Endothelial cell of umbilical vein (primary cell): Measurements from ENCODE around the gene MEIS3. TPM values are rescaled to one million over a fixed set of nuclear protein-coding genes. Genes with fewer than 3 reads are reported as not detected.

Experiments used
- BruUV-seq: library from RNA; stranded (reverse); fragments of 400-500 nt; replicated peaks from 2 replicates; lab custom pipeline; 2021; lab: Mats Ljungman, UMichigan
- CTCF ChIA-PET: fragments of 300-600, 350-600 bp; sonication (Branson Sonifier 250); formaldehyde crosslinking; loops from one replicate; lab custom pipeline; 2021; ENCODE audit warnings: antibody characterized with exemption, inconsistent platforms; lab: Charles Lee
- POLR2A ChIA-PET: fragments of 300-600, 350-600 bp; sonication (Branson Sonifier 250); formaldehyde crosslinking; loops from one replicate; lab custom pipeline; 2021; ENCODE audit warnings: antibody characterized with exemption, inconsistent platforms; lab: Charles Lee
- DNase-seq: peaks from one replicate; pipeline ENCODE4 v3.0.0-alpha.2; 2011; ENCODE audit warnings: low read depth, low spot score
- FAIRE-seq: peaks from 2 replicates; lab custom pipeline; 2011; peaks lifted over from hg19 to GRCh38; lab: Jason Lieb, UNC
- H2AFZ ChIP-seq: 2 replicates; pipeline ENCODE4 v1.6.0; 2012; ENCODE audit warnings: low read depth, low read length, control low read depth, inconsistent platforms
- H3K27ac ChIP-seq: 2 replicates; pipeline ENCODE4 v1.5.1; 2011; ENCODE audit warnings: low read depth, mild to moderate bottlenecking, control low read depth, low read length, moderate library complexity; ENCODE audit not compliant: insufficient read depth
- H3K27me3 ChIP-seq, 2 experiments: 2 replicates each; pipeline versions ENCODE4 v1.6.0 to v1.6.1; 2011; ENCODE audit warnings: low read length in 2 of 2, mixed read lengths in 1 of 2; ENCODE audit not compliant: control insufficient read depth in 2 of 2, insufficient read depth in 2 of 2
- H3K36me3 ChIP-seq, 2 experiments: 2 replicates in 1 of 2; 3 replicates in 1 of 2; pipeline ENCODE4 v1.5.1; 2011; ENCODE audit warnings: low read length in 2 of 2, mild to moderate bottlenecking in 1 of 2, moderate library complexity in 1 of 2; ENCODE audit not compliant: control insufficient read depth in 2 of 2, insufficient read depth in 2 of 2; ENCODE audit errors: extremely low read depth in 1 of 2
- H3K4me1 ChIP-seq: 3 replicates; pipeline ENCODE4 v1.5.1; 2011; ENCODE audit warnings: mild to moderate bottlenecking, low read length; ENCODE audit not compliant: control insufficient read depth, insufficient read depth; ENCODE audit errors: extremely low read depth
- H3K4me2 ChIP-seq: 2 replicates; pipeline ENCODE4 v1.6.1; 2011; ENCODE audit warnings: low read length, control low read depth, mixed read lengths; ENCODE audit not compliant: insufficient read depth
- H3K4me3 ChIP-seq, 3 experiments: fragments of 200-600 bp in 1 of 3; sonication (generic), shearing (Covaris generic) in 1 of 3; replicated peaks in 1 of 3; 2 replicates each; pipeline ENCODE4 v1.5.1; 2011 to 2016; ENCODE audit warnings: control low read depth in 3 of 3, low read length in 3 of 3, mild to moderate bottlenecking in 2 of 3, inconsistent platforms in 1 of 3, low read depth in 1 of 3, moderate library complexity in 1 of 3; ENCODE audit not compliant: insufficient read depth in 1 of 3
- H3K79me2 ChIP-seq: 2 replicates; pipeline ENCODE4 v1.6.0; 2012; ENCODE audit warnings: low read length, inconsistent platforms; ENCODE audit not compliant: control insufficient read depth, insufficient read depth
- H3K9ac ChIP-seq: replicated peaks from 2 replicates; pipeline ENCODE3; 2011; ENCODE audit warnings: low read length, control low read depth; ENCODE audit not compliant: insufficient read depth; ENCODE audit errors: extremely low read depth
- H3K9me1 ChIP-seq: replicated peaks from 3 replicates; pipeline ENCODE4 v1.6.0; 2011; ENCODE audit warnings: mild to moderate bottlenecking, low read length; ENCODE audit not compliant: control insufficient read depth, insufficient read depth; ENCODE audit errors: extremely low read depth
- H3K9me3 ChIP-seq: replicated peaks from 2 replicates; pipeline ENCODE4 v1.5.1; 2012; ENCODE audit warnings: low read length, inconsistent platforms; ENCODE audit not compliant: control insufficient read depth, insufficient read depth
- H4K20me1 ChIP-seq: replicated peaks from 2 replicates; pipeline ENCODE3; 2011; ENCODE audit warnings: mild to moderate bottlenecking, low read length; ENCODE audit not compliant: control insufficient read depth, insufficient read depth; ENCODE audit errors: extremely low read depth
- EZH2 ChIP-seq: IDR thresholded peaks from 2 replicates; pipeline ENCODE4 v1.6.1; 2012; ENCODE audit warnings: borderline replicate concordance, low read depth, mild to moderate bottlenecking, moderate library complexity, low read length, inconsistent platforms; ENCODE audit not compliant: severe bottlenecking
- FOS ChIP-seq: IDR thresholded peaks from 2 replicates; pipeline ENCODE4 v1.6.1; 2011; ENCODE audit warnings: mild to moderate bottlenecking, low read length, moderate library complexity, borderline replicate concordance; ENCODE audit not compliant: insufficient read depth
- MYC ChIP-seq: IDR thresholded peaks from one replicate; pipeline ENCODE4 v1.6.1; 2011; ENCODE audit warnings: mild to moderate bottlenecking, low read depth, low read length
- POLR2A ChIP-seq: IDR thresholded peaks from 2 replicates; pipeline ENCODE4 v1.6.1; 2012; ENCODE audit warnings: low read depth, mild to moderate bottlenecking, control low read depth, low read length
- dilution Hi-C: fragments of 300-500 bp; cut with MboI; formaldehyde crosslinking; loops from one replicate; pipeline ENCODE4 v1.15.0; 2019; ENCODE audit warnings: low sequenced_read_pairs; ENCODE audit not compliant: extremely low pct_ligation_motif_present
- intact Hi-C: fragments of 100-400 bp; cut with micrococcal nuclease; formaldehyde crosslinking; loops from one replicate; pipeline ENCODE4 v1.10.0; 2022
- polyA plus RNA-seq, 4 experiments: library from polyadenylated mRNA; depleted of rRNA in 3 of 4; stranded (reverse) in 3 of 4; unstranded in 1 of 4; fragments of >200 nt; gene quantifications; 2 replicates each; pipeline versions ENCODE4 v1.2.1 to v1.2.3, GENCODE V29; 2011 to 2012; ENCODE audit warnings: missing spikeins in 1 of 4
- total RNA-seq: library from RNA; stranded (reverse); gene quantifications from 2 replicates; pipeline ENCODE4 v1.2.3, GENCODE V29; 2021

MEIS3 gene
- total and polyA plus RNA-seq, 2 donors (not counting 3 experiments of a cell fraction or from before 2014, with no cell fraction given): 0.42 TPM; not detected in 1

- H4K20me1 ChIP-seq: no peaks in the 10 kb centered on the region
- no peak overlapping the region for H3K9ac ChIP-seq
- H3K9me3 ChIP-seq: no peaks in the 10 kb centered on the region
- intact Hi-C loops (no loop called here), dilution Hi-C loops (no loop called here)
- CTCF ChIA-PET: no interaction called here
- no peak overlapping the region for H2AFZ ChIP-seq
- peaks cover 62 to 67% of the 10 kb centered on the region in 2 experiments for H3K27me3 ChIP-seq
- BruUV-seq: no TSS peak
- no peaks in the 10 kb centered on the region for H3K79me2 ChIP-seq
- no peak overlapping the region for H3K27ac ChIP-seq
- POLR2A ChIA-PET: no interaction called here
- DNase-seq (no peak), FAIRE-seq (no peak)
- no peaks in the 10 kb centered on the region for H3K4me1 ChIP-seq
- no peak for TF ChIP-seq POLR2A
- peak; percentile 33 for TF ChIP-seq EZH2
- no peak for TF ChIP-seq FOS
- no peaks in the 10 kb centered on the region for H3K9me1 ChIP-seq
- no peak overlapping the region for H3K4me2 ChIP-seq
- H3K4me3 ChIP-seq: no peak overlapping the region
- no peaks in the 10 kb centered on the region for H3K36me3 ChIP-seq
These were observed 2.0 kb upstream of the MEIS3 start for GRCh38 chr19:47421244-47421786.

GRCh38 chr19:47419789-47420188 lies 462 bp upstream of the MEIS3 start:
- ChIA-PET CTCF (interaction anchor here (0.6 kb wide), 1 partner anchor 124 kb away, joined by 4 read pairs; no protein-coding TSS in a partner anchor), POLR2A (no interaction called here)
- Histone ChIP-seq H3K4me3 (no peak overlapping the region), H3K4me1 (no peaks in the 10 kb centered on the region), H3K36me3 (no peaks in the 10 kb centered on the region), H3K9ac (no peak overlapping the region), H3K79me2 (no peaks in the 10 kb centered on the region), H3K9me1 (no peaks in the 10 kb centered on the region), H3K9me3 (no peaks in the 10 kb centered on the region), H3K27me3 (peaks cover 66 to 69% of the 10 kb centered on the region in 2 experiments), H2AFZ (no peak overlapping the region), H3K27ac (no peak overlapping the region), H3K4me2 (no peak overlapping the region), H4K20me1 (no peaks in the 10 kb centered on the region)
- no peak for FAIRE-seq
- intact Hi-C loops (no loop called here), dilution Hi-C loops (no loop called here)
- TF ChIP-seq EZH2 (peak; percentile 0), MYC (no peak)
- no peak for DNase-seq
- BruUV-seq: no TSS peak
